ENCODE data around the gene WDR64.

Gene WDR64

DNA sequence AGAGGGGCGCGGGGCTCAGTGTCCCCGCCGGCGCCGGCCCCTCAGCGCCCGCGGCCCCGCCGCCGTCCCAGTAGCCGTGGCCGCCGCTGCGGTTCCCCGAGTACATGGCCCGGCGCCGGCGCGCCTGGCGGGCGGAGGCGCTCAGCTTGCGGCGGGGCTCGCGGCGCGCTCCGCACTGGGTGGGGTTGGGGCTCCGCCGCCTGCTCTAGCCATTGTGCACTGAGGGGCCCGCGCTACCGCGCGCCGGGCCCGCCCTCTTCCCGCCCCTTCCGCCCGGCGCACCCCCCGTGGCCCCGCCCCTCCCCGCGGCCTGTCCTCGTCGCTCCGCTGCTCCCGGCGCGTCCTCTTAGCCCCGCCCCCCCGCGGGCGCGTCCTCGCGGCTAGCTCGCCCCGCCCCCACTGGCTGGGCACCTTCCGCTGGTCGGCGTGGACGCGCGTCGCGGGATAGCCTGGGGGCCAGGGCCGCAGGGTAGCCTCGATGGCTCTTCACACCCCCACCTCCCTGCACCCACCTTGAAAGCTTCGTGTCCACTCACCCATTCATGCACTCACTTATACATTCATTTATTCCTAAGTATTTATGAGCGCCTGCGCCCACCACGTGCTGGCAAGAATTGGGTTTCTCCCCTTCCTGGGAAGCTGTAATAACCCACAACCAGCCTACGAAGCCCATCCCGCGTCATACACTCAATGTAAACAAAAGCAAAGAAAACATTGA lies 11.8 kb upstream of the WDR64 start, which contains the start of the genes CHML and OPN3:
TSS of gene CHML (minus strand) at position 221 of the 718 bp plus-strand sequence. CDS start 4,603 bp downstream, outside the sequence.
TSS of gene OPN3 (minus strand) at position 221 of the 718 bp plus-strand sequence. CDS start at position 106, 115 bp downstream.
- DNase-seq (ENCODE audit: extremely low spot score): peak; percentile 97
- CTCF ChIA-PET: interaction anchor here (1.0 to 5.0 kb wide), 6 partner anchors 8 to 207 kb away, joined by 3 to 22 read pairs (median 6); partner anchors contain the start of gene EXO1
- POLR2A ChIA-PET: interaction anchor here (0.7 to 0.9 kb wide), 5 partner anchors 13 to 361 kb away, joined by 3 to 10 read pairs (median 3); no protein-coding TSS in a partner anchor
- TF ChIP-seq, protein P1, sequence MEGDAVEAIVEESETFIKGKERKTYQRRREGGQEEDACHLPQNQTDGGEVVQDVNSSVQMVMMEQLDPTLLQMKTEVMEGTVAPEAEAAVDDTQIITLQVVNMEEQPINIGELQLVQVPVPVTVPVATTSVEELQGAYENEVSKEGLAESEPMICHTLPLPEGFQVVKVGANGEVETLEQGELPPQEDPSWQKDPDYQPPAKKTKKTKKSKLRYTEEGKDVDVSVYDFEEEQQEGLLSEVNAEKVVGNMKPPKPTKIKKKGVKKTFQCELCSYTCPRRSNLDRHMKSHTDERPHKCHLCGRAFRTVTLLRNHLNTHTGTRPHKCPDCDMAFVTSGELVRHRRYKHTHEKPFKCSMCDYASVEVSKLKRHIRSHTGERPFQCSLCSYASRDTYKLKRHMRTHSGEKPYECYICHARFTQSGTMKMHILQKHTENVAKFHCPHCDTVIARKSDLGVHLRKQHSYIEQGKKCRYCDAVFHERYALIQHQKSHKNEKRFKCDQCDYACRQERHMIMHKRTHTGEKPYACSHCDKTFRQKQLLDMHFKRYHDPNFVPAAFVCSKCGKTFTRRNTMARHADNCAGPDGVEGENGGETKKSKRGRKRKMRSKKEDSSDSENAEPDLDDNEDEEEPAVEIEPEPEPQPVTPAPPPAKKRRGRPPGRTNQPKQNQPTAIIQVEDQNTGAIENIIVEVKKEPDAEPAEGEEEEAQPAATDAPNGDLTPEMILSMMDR (IDR thresholded peaks at IDR 0.05; ENCODE audit: control extremely low read depth, extremely low read depth, low read depth, missing control alignments): no peak

DNA sequence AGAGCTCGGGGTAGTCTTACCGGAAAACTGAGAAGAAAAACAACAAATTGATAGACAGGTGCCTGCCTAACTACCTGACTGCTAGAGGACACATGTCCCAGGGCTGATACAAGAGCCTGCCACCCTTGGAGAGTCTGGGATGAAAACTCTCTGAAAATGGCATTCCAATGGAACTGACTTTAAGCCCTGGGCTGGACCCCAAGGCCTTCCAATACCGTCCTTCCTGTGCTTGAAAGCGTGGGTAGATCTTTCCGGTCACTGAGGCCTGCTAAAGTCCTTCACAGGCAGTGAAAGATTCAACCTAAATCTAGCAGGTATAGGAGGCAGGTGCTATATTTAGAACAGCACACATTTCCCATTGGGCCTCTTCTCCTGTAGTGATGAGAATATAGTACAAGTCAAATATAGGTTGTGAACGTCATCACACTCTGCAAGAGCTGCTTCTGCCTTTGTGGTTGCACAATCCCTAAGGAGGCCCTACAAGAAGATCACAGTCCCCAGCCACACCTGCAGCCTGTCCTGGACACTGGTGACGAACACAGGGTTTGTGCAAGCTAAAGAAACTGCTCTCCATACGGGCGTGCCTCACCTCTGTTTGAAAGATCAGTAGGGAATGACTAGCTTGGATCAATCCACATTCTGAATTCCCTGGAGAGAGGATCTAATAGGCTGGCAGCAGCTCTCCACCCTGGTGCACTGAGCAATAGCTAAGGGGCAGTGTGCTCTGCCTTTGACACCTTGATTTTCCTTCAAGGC lies 11.0 kb upstream of the WDR64 start:
- DNase-seq (ENCODE audit: extremely low spot score): no peak
- TF ChIP-seq, protein P1 (IDR thresholded peaks at IDR 0.05; ENCODE audit: control extremely low read depth, extremely low read depth, low read depth, missing control alignments): no peak
- POLR2A ChIA-PET: interaction anchor here (0.7 to 0.9 kb wide), 5 partner anchors 13 to 360 kb away, joined by 3 to 10 read pairs (median 3); no protein-coding TSS in a partner anchor
- CTCF ChIA-PET: interaction anchor here (1.0 to 5.0 kb wide), 6 partner anchors 8 to 207 kb away, joined by 3 to 22 read pairs (median 6); partner anchors contain the start of gene EXO1

DNA sequence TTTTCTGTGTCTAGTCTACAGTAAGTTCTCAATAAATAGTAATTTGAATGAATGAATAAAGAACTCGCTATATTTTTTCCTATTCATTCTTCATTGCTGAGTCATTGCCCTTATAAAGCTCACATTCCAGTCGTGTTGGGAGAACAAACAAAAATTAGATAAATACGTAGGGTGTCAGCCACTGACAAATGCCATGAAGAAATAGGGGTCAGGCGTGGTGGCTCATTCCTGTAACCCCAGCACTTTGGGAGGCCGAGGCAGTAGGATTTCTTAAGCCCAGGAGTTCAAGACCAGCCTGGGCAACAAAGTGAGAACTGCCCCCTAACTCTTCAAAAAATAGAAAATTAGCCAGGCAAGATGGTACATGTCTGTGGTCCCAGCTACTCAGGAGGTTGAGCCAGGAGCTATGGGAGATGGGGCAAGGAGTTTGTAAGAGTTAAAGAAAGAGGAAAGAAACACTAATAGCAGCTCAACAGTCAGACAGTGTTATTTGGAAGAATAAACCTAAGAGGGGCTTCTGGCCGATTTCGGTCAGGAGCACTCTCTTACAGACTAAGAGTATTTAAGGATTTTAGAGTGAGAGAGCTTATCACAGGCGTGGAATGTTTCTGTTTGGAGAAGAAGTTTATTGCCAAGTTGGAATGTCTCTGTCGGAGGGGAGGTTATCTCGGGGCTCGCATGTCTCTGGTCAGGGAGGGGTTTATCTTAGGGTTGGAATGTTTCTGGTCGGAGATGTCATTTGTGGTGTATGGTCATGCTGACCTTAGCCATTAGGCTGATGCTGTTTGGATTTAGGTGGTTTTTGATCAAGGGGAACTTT lies 10.1 kb upstream of the WDR64 start:
- CTCF ChIA-PET: interaction anchor here (1.2 to 5.0 kb wide), 4 partner anchors 9 to 356 kb away, joined by 3 to 22 read pairs (median 7); partner anchors contain the start of gene MAP1LC3C
- TF ChIP-seq, protein P1 (IDR thresholded peaks at IDR 0.05; ENCODE audit: control extremely low read depth, extremely low read depth, low read depth, missing control alignments): no peak
- DNase-seq (ENCODE audit: extremely low spot score): no peak
- POLR2A ChIA-PET: no interaction called here

DNA sequence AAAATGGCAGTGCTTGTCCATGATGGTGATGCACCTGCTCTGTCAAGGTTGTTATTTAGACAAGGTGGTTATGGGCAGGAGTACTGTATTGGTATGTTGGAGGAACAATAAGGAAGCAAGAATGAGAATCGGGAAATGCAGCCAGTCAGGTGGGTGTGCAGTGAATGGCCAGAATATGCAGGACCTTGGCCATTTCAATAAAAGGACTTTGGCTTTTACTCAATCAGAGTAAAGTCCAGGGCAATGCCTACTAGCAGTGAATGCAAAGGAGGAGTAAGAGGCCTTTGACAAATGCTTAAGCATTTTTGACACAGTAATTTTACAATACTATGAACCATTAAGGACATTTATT lies 9.5 kb upstream of the WDR64 start:
- ChIA-PET POLR2A (no interaction called here), CTCF (interaction anchor here (1.0 to 5.0 kb wide), 3 partner anchors 15 to 356 kb away, joined by 3 to 22 read pairs (median 3); partner anchors contain the start of gene MAP1LC3C)
- TF ChIP-seq, protein P1 (IDR thresholded peaks at IDR 0.05; ENCODE audit: control extremely low read depth, extremely low read depth, low read depth, missing control alignments): no peak
- no peak for DNase-seq (ENCODE audit: extremely low spot score)

DNA sequence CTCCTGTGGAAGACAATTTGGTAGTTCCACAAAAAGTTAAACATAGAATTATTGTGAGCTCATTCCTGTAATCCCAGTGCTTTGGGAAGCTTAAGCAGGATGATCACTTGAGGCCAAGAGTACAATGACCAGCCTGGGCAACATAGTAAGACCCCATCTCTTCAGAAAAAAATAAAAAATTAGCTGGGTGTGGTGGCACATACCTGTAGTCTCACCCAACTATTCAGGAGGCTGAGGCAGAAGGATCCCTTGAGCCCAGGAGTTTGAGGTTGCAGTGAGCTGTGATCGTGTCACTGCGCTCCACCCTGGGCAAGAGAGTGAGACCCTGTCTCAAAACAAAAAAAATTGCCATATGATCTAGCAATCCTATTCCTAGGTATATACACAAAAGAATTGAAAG lies 7.8 kb upstream of the WDR64 start:
- CTCF ChIA-PET: interaction anchor here (1.0 to 5.0 kb wide), 3 partner anchors 10 to 42 kb away, joined by 3 to 22 read pairs (median 4); no protein-coding TSS in a partner anchor
- no peak for DNase-seq (ENCODE audit: extremely low spot score)

More for the DNA sequence above, 7.8 kb upstream of the WDR64 start:
- POLR2A ChIA-PET: no interaction called here
- TF ChIP-seq, protein P1 (IDR thresholded peaks at IDR 0.05; ENCODE audit: control extremely low read depth, extremely low read depth, low read depth, missing control alignments): no peak
